ENCODE measurements around the gene MRPS27. TPM values are rescaled to one million over a fixed set of nuclear protein-coding genes. Genes with fewer than 3 reads are reported as not detected.

The MRPS27 gene
- total and polyA plus RNA-seq, 4 donors, result 17.6 to 38.7 (median 34.9) TPM

DNA sequence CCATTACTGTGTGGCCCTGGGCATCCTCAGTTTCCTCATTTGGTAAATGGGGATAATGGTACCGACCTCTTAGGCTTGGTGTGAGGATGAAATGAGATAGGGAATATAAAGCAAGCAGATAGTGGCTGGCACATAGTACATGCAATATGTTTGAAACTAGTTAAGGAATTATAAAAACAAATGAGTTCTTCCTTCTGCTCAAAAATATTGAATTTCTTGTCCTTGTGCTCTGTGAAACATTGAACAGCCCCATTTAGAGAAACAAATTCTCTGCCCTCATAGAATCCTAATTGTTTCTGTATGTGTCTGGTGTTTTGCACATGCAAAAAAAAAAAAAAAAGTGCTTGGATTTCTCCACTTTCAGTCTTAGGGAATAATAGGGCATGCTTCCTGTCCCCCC lies 39.8 kb upstream of the MRPS27 start:
- Histone ChIP-seq H3K4me3 (ENCODE audit: low read depth in 1 of 3, low read length in 3 of 3) (no peak overlapping the region), H3K27me3 (ENCODE audit: control insufficient read depth in 4 of 4, insufficient read depth in 4 of 4, low read length in 3 of 4) (no peaks in the 10 kb centered on the region), H3K4me1 (ENCODE audit: control insufficient read depth in 4 of 4, insufficient read depth in 4 of 4, low read length in 3 of 4) (no peaks in the 10 kb centered on the region), H3K9me3 (ENCODE audit: control insufficient read depth in 4 of 4, low read length in 3 of 4) (no peaks in the 10 kb centered on the region), H3K27ac (ENCODE audit: low read depth in 1 of 2, low read length in 2 of 2) (no peak overlapping the region), H3K9ac (ENCODE audit: low read depth in 1 of 2, low read length in 2 of 2) (no peak overlapping the region), H3K36me3 (ENCODE audit: control insufficient read depth in 4 of 4, insufficient read depth in 3 of 4, low read depth in 1 of 4, low read length in 3 of 4) (peaks cover 7 to 27% (median 12%) of the 10 kb centered on the region in 4 donors)
- TF ChIP-seq FOXA2 (IDR thresholded peaks at IDR 0.05), result no peak
- no peak for TF ChIP-seq FOXA1 (IDR thresholded peaks at IDR 0.05)
- no peak for TF ChIP-seq HNF4A (conservative IDR thresholded peaks at IDR 0.05)
- TF ChIP-seq, protein P1, sequence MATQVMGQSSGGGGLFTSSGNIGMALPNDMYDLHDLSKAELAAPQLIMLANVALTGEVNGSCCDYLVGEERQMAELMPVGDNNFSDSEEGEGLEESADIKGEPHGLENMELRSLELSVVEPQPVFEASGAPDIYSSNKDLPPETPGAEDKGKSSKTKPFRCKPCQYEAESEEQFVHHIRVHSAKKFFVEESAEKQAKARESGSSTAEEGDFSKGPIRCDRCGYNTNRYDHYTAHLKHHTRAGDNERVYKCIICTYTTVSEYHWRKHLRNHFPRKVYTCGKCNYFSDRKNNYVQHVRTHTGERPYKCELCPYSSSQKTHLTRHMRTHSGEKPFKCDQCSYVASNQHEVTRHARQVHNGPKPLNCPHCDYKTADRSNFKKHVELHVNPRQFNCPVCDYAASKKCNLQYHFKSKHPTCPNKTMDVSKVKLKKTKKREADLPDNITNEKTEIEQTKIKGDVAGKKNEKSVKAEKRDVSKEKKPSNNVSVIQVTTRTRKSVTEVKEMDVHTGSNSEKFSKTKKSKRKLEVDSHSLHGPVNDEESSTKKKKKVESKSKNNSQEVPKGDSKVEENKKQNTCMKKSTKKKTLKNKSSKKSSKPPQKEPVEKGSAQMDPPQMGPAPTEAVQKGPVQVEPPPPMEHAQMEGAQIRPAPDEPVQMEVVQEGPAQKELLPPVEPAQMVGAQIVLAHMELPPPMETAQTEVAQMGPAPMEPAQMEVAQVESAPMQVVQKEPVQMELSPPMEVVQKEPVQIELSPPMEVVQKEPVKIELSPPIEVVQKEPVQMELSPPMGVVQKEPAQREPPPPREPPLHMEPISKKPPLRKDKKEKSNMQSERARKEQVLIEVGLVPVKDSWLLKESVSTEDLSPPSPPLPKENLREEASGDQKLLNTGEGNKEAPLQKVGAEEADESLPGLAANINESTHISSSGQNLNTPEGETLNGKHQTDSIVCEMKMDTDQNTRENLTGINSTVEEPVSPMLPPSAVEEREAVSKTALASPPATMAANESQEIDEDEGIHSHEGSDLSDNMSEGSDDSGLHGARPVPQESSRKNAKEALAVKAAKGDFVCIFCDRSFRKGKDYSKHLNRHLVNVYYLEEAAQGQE (IDR thresholded peaks at IDR 0.05), result no peak
- TF ChIP-seq, protein P2, sequence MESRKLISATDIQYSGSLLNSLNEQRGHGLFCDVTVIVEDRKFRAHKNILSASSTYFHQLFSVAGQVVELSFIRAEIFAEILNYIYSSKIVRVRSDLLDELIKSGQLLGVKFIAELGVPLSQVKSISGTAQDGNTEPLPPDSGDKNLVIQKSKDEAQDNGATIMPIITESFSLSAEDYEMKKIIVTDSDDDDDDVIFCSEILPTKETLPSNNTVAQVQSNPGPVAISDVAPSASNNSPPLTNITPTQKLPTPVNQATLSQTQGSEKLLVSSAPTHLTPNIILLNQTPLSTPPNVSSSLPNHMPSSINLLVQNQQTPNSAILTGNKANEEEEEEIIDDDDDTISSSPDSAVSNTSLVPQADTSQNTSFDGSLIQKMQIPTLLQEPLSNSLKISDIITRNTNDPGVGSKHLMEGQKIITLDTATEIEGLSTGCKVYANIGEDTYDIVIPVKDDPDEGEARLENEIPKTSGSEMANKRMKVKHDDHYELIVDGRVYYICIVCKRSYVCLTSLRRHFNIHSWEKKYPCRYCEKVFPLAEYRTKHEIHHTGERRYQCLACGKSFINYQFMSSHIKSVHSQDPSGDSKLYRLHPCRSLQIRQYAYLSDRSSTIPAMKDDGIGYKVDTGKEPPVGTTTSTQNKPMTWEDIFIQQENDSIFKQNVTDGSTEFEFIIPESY (IDR thresholded peaks at IDR 0.05), result no peak
- TF ChIP-seq, protein P3, sequence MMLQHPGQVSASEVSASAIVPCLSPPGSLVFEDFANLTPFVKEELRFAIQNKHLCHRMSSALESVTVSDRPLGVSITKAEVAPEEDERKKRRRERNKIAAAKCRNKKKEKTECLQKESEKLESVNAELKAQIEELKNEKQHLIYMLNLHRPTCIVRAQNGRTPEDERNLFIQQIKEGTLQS (IDR thresholded peaks at IDR 0.05), result no peak
- no peak for TF ChIP-seq RXRA (IDR thresholded peaks at IDR 0.05)
- no peak for TF ChIP-seq EGR1 (IDR thresholded peaks at IDR 0.05; ENCODE audit: low read depth in 2 of 2)
- TF ChIP-seq SP1 (IDR thresholded peaks at IDR 0.05), result no peak
- TF ChIP-seq RAD21 (IDR thresholded peaks at IDR 0.05), result no peak
- TF ChIP-seq, protein P4, sequence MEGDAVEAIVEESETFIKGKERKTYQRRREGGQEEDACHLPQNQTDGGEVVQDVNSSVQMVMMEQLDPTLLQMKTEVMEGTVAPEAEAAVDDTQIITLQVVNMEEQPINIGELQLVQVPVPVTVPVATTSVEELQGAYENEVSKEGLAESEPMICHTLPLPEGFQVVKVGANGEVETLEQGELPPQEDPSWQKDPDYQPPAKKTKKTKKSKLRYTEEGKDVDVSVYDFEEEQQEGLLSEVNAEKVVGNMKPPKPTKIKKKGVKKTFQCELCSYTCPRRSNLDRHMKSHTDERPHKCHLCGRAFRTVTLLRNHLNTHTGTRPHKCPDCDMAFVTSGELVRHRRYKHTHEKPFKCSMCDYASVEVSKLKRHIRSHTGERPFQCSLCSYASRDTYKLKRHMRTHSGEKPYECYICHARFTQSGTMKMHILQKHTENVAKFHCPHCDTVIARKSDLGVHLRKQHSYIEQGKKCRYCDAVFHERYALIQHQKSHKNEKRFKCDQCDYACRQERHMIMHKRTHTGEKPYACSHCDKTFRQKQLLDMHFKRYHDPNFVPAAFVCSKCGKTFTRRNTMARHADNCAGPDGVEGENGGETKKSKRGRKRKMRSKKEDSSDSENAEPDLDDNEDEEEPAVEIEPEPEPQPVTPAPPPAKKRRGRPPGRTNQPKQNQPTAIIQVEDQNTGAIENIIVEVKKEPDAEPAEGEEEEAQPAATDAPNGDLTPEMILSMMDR (IDR thresholded peaks at IDR 0.05; ENCODE audit: low read depth, low read length, missing input control), result no peak
- TF ChIP-seq GABPA (IDR thresholded peaks at IDR 0.05 in 1 of 2, conservative IDR thresholded peaks at IDR 0.05 in 1 of 2), result no peak
- TF ChIP-seq HNF4G (IDR thresholded peaks at IDR 0.05), result no peak
- no peak for DNase-seq (ENCODE audit: low spot score)
- 98% methylated on average over 1 of the region's 1 CpG for WGBS

DNA sequence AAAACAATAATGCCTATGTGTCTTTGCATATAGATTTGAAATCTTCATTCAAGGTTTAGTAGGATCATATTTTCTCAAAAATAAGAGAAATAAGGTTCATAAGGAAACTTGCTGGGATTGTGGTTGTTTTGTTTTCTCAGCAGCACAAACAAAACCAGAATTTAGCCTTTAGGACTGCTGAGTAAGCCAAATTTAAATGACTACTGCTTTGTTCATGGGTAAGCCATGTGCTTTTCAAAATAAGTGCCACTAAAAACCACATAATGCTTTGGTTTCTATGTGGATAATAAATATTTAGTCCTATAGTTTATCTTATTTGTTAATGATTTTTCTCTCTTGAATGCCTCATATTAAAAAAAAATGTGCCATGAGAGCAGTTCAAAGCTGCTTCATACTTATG lies 38.9 kb upstream of the MRPS27 start:
- no peak overlapping the region for H3K27ac ChIP-seq (ENCODE audit: low read depth in 1 of 2, low read length in 2 of 2)
- H3K27me3 ChIP-seq (ENCODE audit: control insufficient read depth in 4 of 4, insufficient read depth in 4 of 4, low read length in 3 of 4), result no peaks in the 10 kb centered on the region
- peaks cover 7 to 27% (median 11%) of the 10 kb centered on the region in 4 donors for H3K36me3 ChIP-seq (ENCODE audit: control insufficient read depth in 4 of 4, insufficient read depth in 3 of 4, low read depth in 1 of 4, low read length in 3 of 4)
- no peak overlapping the region for H3K9ac ChIP-seq (ENCODE audit: low read depth in 1 of 2, low read length in 2 of 2)
- no peak overlapping the region for H3K4me3 ChIP-seq (ENCODE audit: low read depth in 1 of 3, low read length in 3 of 3)
- H3K9me3 ChIP-seq (ENCODE audit: control insufficient read depth in 4 of 4, low read length in 3 of 4), result no peaks in the 10 kb centered on the region
- H3K4me1 ChIP-seq (ENCODE audit: control insufficient read depth in 4 of 4, insufficient read depth in 4 of 4, low read length in 3 of 4), result no peaks in the 10 kb centered on the region
- DNase-seq (ENCODE audit: low spot score), result no peak
- TF ChIP-seq RAD21 (IDR thresholded peaks at IDR 0.05) (no peak), FOXA2 (IDR thresholded peaks at IDR 0.05) (no peak), TAF1 (conservative IDR thresholded peaks at IDR 0.05) (no peak), FOXA1 (IDR thresholded peaks at IDR 0.05) (no peak), HNF4G (IDR thresholded peaks at IDR 0.05) (no peak), JUND (IDR thresholded peaks at IDR 0.05) (no peak), SP1 (IDR thresholded peaks at IDR 0.05) (no peak), RXRA (IDR thresholded peaks at IDR 0.05) (no peak), YY1 (IDR thresholded peaks at IDR 0.05) (no peak)
- TF ChIP-seq, protein P3 (IDR thresholded peaks at IDR 0.05), result no peak
- TF ChIP-seq, protein P1 (IDR thresholded peaks at IDR 0.05), result no peak
- TF ChIP-seq, protein P4 (IDR thresholded peaks at IDR 0.05; ENCODE audit: low read depth, low read length, missing input control), result no peak

All from liver (tissue), 9 donors.